ENCODE measurements around the gene IL1A. TPM values are rescaled to one million over a fixed set of nuclear protein-coding genes. Genes with fewer than 3 reads are reported as not detected.

IL1A gene
- total and polyA plus RNA-seq, 9 of the 15 experiments (the other 6 are each of a cell fraction or from before 2014, with no cell fraction given) = 0.03 to 0.27 (median 0.14) TPM; not detected in 2

DNA sequence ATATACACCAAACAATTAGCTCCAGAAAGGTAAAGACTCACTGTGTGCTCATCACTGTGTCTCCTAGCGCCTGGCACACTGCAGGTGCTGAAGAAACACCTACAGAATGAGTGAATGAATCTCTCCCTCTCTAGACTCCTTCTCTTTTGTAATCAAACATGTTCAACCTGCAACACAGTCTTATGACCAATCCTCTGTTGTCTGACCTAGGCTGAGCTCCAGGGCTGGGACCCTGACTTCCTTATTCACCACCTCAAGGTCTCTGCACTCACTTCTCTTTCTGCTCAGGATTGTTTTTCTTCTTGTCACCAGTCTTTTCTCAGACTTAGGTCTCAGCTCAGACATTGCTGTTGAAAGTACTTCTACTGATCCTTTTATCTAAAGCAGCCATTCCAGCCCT, 29.7 kb downstream of the IL1A start:
- no TSS peak for BruUV-seq (replicated peaks)
- DNase-seq (ENCODE audit: extremely low read depth in 1 of 4, low spot score in 3 of 4) = no peak
- H3K36me3 ChIP-seq (ENCODE audit: control insufficient read depth, insufficient read depth, low read length) = peaks cover 93% of the 10 kb centered on the region
- H3K9ac ChIP-seq (ENCODE audit: insufficient read depth in 1 of 2, low read depth in 2 of 2, low read length in 2 of 2) = no peak overlapping the region
- TF ChIP-seq SUPT5H (IDR thresholded peaks at IDR 0.05) (0 out of 2 replicates have a peak, but pooled peaks have one; percentile 8), NR3C1 (CRISPR knock-in tag; IDR thresholded peaks at IDR 0.05) (no peak)
- no peak for ATAC-seq
- no peak overlapping the region for H3K4me3 ChIP-seq
- no peaks in the 10 kb centered on the region; the same call in 2 of the 3 replicates for H3K79me2 ChIP-seq (ENCODE audit: control insufficient read depth, insufficient read depth, low read length)
- H3K9me1 ChIP-seq (ENCODE audit: control insufficient read depth, insufficient read depth, low read length) = no peaks in the 10 kb centered on the region
- peaks cover 2% of the 10 kb centered on the region; the same call in 1 of the 2 replicates for H3K9me3 ChIP-seq (replicated peaks; ENCODE audit: control insufficient read depth, insufficient read depth, low read depth, low read length)
- no peak for FAIRE-seq
- in situ Hi-C loops (cut with MboI) = loop anchor here (5.0 kb wide), 1 partner anchor 123 kb away; no protein-coding TSS in a partner anchor
- H4K20me1 ChIP-seq (replicated peaks; ENCODE audit: control insufficient read depth, insufficient read depth, low read length) = no peaks in the 10 kb centered on the region
- CTCF ChIA-PET (ENCODE audit: low intra/inter-chr PET ratio) = no interaction called here
- 100% methylated on average over 1 of the region's 1 CpG for WGBS (ENCODE audit: insufficient coverage, low coverage, missing lambda C conversion rate)
- H2AFZ ChIP-seq (ENCODE audit: low read depth, low read length) = no peak overlapping the region
- H3K27me3 ChIP-seq (ENCODE audit: control insufficient read depth in 2 of 2, insufficient read depth in 2 of 2, low read length in 2 of 2) = no peaks in the 10 kb centered on the region
- H3K4me1 ChIP-seq (replicated peaks in 1 of 2; ENCODE audit: control insufficient read depth in 2 of 2, insufficient read depth in 2 of 2, low read length in 2 of 2) = no peaks in the 10 kb centered on the region; a peak in 1 of 5 replicates
- POLR2A ChIA-PET = interaction anchor here (0.9 to 1.3 kb wide), 4 partner anchors 10 to 19 kb away, joined by 3 read pairs; partner anchors contain the start of gene CKAP2L
- intact Hi-C loops (cut with micrococcal nuclease) = loop anchor here (5.0 kb wide), 1 partner anchor 78 kb away; no protein-coding TSS in a partner anchor
- no peak overlapping the region for H3K4me2 ChIP-seq (ENCODE audit: insufficient read depth, low read length)
- no peak overlapping the region for H3K27ac ChIP-seq (ENCODE audit: extremely low read depth, low read depth, low read length)

- FAIRE-seq = no peak
- Histone ChIP-seq H3K9ac (ENCODE audit: insufficient read depth in 1 of 2, low read depth in 2 of 2, low read length in 2 of 2) (no peak overlapping the region), H3K27me3 (ENCODE audit: control insufficient read depth in 2 of 2, insufficient read depth in 2 of 2, low read length in 2 of 2) (no peaks in the 10 kb centered on the region), H3K27ac (ENCODE audit: extremely low read depth, low read depth, low read length) (no peak overlapping the region), H2AFZ (ENCODE audit: low read depth, low read length) (no peak overlapping the region), H3K9me3 (replicated peaks; ENCODE audit: control insufficient read depth, insufficient read depth, low read depth, low read length) (peaks cover 2% of the 10 kb centered on the region; the same call in 1 of the 2 replicates), H3K79me2 (ENCODE audit: control insufficient read depth, insufficient read depth, low read length) (peaks cover 5% of the 10 kb centered on the region; the same call in 1 of the 3 replicates), H3K4me1 (replicated peaks in 1 of 2; ENCODE audit: control insufficient read depth in 2 of 2, insufficient read depth in 2 of 2, low read length in 2 of 2) (no peaks in the 10 kb centered on the region; a peak in 1 of 5 replicates), H3K9me1 (ENCODE audit: control insufficient read depth, insufficient read depth, low read length) (no peaks in the 10 kb centered on the region), H3K4me2 (ENCODE audit: insufficient read depth, low read length) (no peak overlapping the region), H4K20me1 (replicated peaks; ENCODE audit: control insufficient read depth, insufficient read depth, low read length) (no peaks in the 10 kb centered on the region), H3K36me3 (ENCODE audit: control insufficient read depth, insufficient read depth, low read length) (peaks cover 90% of the 10 kb centered on the region), H3K4me3 (no peak overlapping the region)
- TF ChIP-seq PKNOX1 (IDR thresholded peaks at IDR 0.05) = peak; percentile 32
- TF ChIP-seq ZBTB11 (CRISPR knock-in tag; IDR thresholded peaks at IDR 0.05) = no peak
- TF ChIP-seq CBX3 (IDR thresholded peaks at IDR 0.05; ENCODE audit: borderline replicate concordance in 1 of 2, low read length in 2 of 2) = no peak
- BruUV-seq (replicated peaks) = no TSS peak
- intact Hi-C loops (cut with micrococcal nuclease) = loop anchor here (5.0 kb wide), 1 partner anchor 80 kb away; no protein-coding TSS in a partner anchor
- no peak for DNase-seq (ENCODE audit: extremely low read depth in 1 of 4, low spot score in 3 of 4)
- in situ Hi-C loops (cut with MboI) = loop anchor here (5.0 kb wide), 1 partner anchor 125 kb away; no protein-coding TSS in a partner anchor
- POLR2A ChIA-PET = interaction anchor here (1.1 to 2.8 kb wide), 2 partner anchors 11 to 189 kb away, joined by 4 to 19 read pairs; no protein-coding TSS in a partner anchor
- WGBS (ENCODE audit: insufficient coverage, low coverage, missing lambda C conversion rate) = 74% methylated on average over 4 of the region's 4 CpGs
- CTCF ChIA-PET (ENCODE audit: low intra/inter-chr PET ratio) = no interaction called here
- ATAC-seq = no peak
Observed at GRCh38 chr2:112752667-112753066, 31.6 kb downstream of the IL1A start.

Data from K562 (cell line).